Prostate gland (tissue), 2 donors: ENCODE results near the gene USP47.

Source experiments
- CTCF ChIP-seq, 4 experiments: fragments of 200-600 bp in 2 of 4; fragments of 450-650 bp in 2 of 4; sonication (generic) in 2 of 4; IDR thresholded peaks; 1 replicate in 3 of 4; 2 replicates in 1 of 4; pipeline ENCODE4 v1.5.1; 2016 to 2019; ENCODE audit warnings: antibody characterized with exemption in 4 of 4, mild to moderate bottlenecking in 2 of 4, moderate library complexity in 2 of 4
- POLR2A ChIP-seq: fragments of 450-650 bp; IDR thresholded peaks from one replicate; pipeline ENCODE4 v1.6.1; 2016; ENCODE audit warnings: antibody characterized with exemption, mild to moderate bottlenecking
- POLR2AphosphoS5 ChIP-seq: sonication (generic); formaldehyde crosslinking; IDR thresholded peaks from one replicate; pipeline ENCODE4 v1.6.1; 2017; ENCODE audit warnings: antibody characterized with exemption

- TF ChIP-seq CTCF (IDR thresholded peaks at IDR 0.05) (no peak), POLR2AphosphoS5 (no peak), POLR2A (no peak)
These were observed 106.6 kb downstream of the USP47 start for GRCh38 chr11:11948242-11948947.
